Naive thymus-derived CD4-positive, alpha-beta T cell (primary cell): ENCODE results near the gene APLP1. TPM values are rescaled to one million over a fixed set of nuclear protein-coding genes. Genes with fewer than 3 reads are reported as not detected.

Experiments used
- polyA plus RNA-seq, 2 donors: library from polyadenylated mRNA; unstranded; fragments of 300-500 nt; fragmentation: Illumina TruSeq; gene quantifications; one replicate each; pipeline ENCODE4 v1.2.3, GENCODE V29; 2021
- total RNA-seq, 6 experiments: library from RNA in 5 of 6; stranded (reverse) in 5 of 6; gene quantifications; 1 replicate in 5 of 6; 2 replicates in 1 of 6; pipeline ENCODE4 v1.2.3 and lab custom pipeline; 2021 to 2026

Gene APLP1
- total and polyA plus RNA-seq, 7 experiments from 2014 or later, result 2.4 TPM; not detected in 6

Other genes starting within 250 kb of the APLP1 start
- gene RBM42, start 239.5 kb upstream of the APLP1 start, total RNA-seq, result 10 to 100 TPM; 39.0 to 98.2 (median 51.3) TPM
- gene RBM42, start 239.5 kb upstream of the APLP1 start, polyA plus RNA-seq, result 10 to 100 TPM; 48.7 to 49.8 TPM
- under 1 TPM in 3 of 5 experiments, not detected in 2; 0.56 to 0.71 (median 0.70) TPM for gene ETV2, start 226.8 kb upstream of the APLP1 start, total RNA-seq
- under 1 TPM; 0.61 to 0.89 TPM for gene ETV2, start 226.8 kb upstream of the APLP1 start, polyA plus RNA-seq
- 100 to 1,000 TPM; 172 to 464 (median 232) TPM for gene COX6B1, start 220.3 kb upstream of the APLP1 start, total RNA-seq
- 100 to 1,000 TPM; 819 to 873 TPM for gene COX6B1, start 220.3 kb upstream of the APLP1 start, polyA plus RNA-seq
- gene UPK1A, start 202.1 kb upstream of the APLP1 start, total RNA-seq, result 1 to 10 TPM in 1 of 5 experiments, under 1 TPM in 1, not detected in 3; 0.41 to 1.3 TPM
- gene UPK1A, start 202.1 kb upstream of the APLP1 start, polyA plus RNA-seq, result not detected
- gene ZBTB32, start 164.0 kb upstream of the APLP1 start, total RNA-seq, result 10 to 100 TPM in 1 of 5 experiments, 1 to 10 TPM in 1, under 1 TPM in 2, not detected in 1; 0.35 to 41.6 (median 1.0) TPM
- gene ZBTB32, start 164.0 kb upstream of the APLP1 start, polyA plus RNA-seq, result not detected
- gene KMT2B, start 150.6 kb upstream of the APLP1 start, total RNA-seq, result 10 to 100 TPM; 64.2 to 79.8 (median 77.3) TPM
- gene KMT2B, start 150.6 kb upstream of the APLP1 start, polyA plus RNA-seq, result 1 to 10 TPM in 1 of 2 donors, under 1 TPM in 1; 0.60 to 3.2 TPM
- gene IGFLR1, start 126.1 kb upstream of the APLP1 start, total RNA-seq, result 100 to 1,000 TPM in 2 of 5 experiments, 10 to 100 TPM in 3; 61.4 to 113 (median 62.8) TPM
- gene IGFLR1, start 126.1 kb upstream of the APLP1 start, polyA plus RNA-seq, result 100 to 1,000 TPM in 1 of 2 donors, 10 to 100 TPM in 1; 99.5 to 107 TPM
- gene U2AF1L4, start 123.2 kb upstream of the APLP1 start, total RNA-seq, result 10 to 100 TPM; 33.7 to 86.8 (median 68.6) TPM
- 10 to 100 TPM; 75.7 to 89.7 TPM for gene U2AF1L4, start 123.2 kb upstream of the APLP1 start, polyA plus RNA-seq
- gene PSENEN, start 122.9 kb upstream of the APLP1 start, total RNA-seq, result 10 to 100 TPM; 20.4 to 50.9 (median 26.3) TPM
- gene PSENEN, start 122.9 kb upstream of the APLP1 start, polyA plus RNA-seq, result 10 to 100 TPM; 49.0 to 79.1 TPM
- gene LIN37, start 120.0 kb upstream of the APLP1 start, total RNA-seq, result 10 to 100 TPM in 4 of 5 experiments, 1 to 10 TPM in 1; 7.9 to 33.1 (median 18.9) TPM
- gene LIN37, start 120.0 kb upstream of the APLP1 start, polyA plus RNA-seq, result 10 to 100 TPM in 1 of 2 donors, 1 to 10 TPM in 1; 6.7 to 20.6 TPM
- gene HSPB6, start 111.5 kb upstream of the APLP1 start, total RNA-seq, result under 1 TPM in 1 of 5 experiments, not detected in 4; 0.22 TPM
- gene HSPB6, start 111.5 kb upstream of the APLP1 start, polyA plus RNA-seq, result not detected
- 10 to 100 TPM; 34.0 to 47.3 (median 39.7) TPM for gene PROSER3, start 110.4 kb upstream of the APLP1 start, total RNA-seq
- gene PROSER3, start 110.4 kb upstream of the APLP1 start, polyA plus RNA-seq, result 1 to 10 TPM; 5.4 to 6.8 TPM
- 10 to 100 TPM; 15.3 to 55.5 (median 23.4) TPM for gene ARHGAP33, start 93.0 kb upstream of the APLP1 start, total RNA-seq
- gene ARHGAP33, start 93.0 kb upstream of the APLP1 start, polyA plus RNA-seq, result 1 to 10 TPM in 1 of 2 donors, under 1 TPM in 1; 0.09 to 1.0 TPM
- not detected for gene PRODH2, start 55.7 kb upstream of the APLP1 start, total RNA-seq
- not detected for gene PRODH2, start 55.7 kb upstream of the APLP1 start, polyA plus RNA-seq
- under 1 TPM in 2 of 5 experiments, not detected in 3; 0.30 to 0.51 TPM for gene NPHS1, start 16.1 kb upstream of the APLP1 start, total RNA-seq
- gene NPHS1, start 16.1 kb upstream of the APLP1 start, polyA plus RNA-seq, result not detected
- 1 to 10 TPM in 1 of 5 experiments, under 1 TPM in 2, not detected in 2; 0.16 to 1.3 (median 0.29) TPM for gene KIRREL2, start 11.7 kb upstream of the APLP1 start, total RNA-seq
- gene KIRREL2, start 11.7 kb upstream of the APLP1 start, polyA plus RNA-seq, result not detected
- 100 to 1,000 TPM in 1 of 5 experiments, 10 to 100 TPM in 4; 47.8 to 116 (median 57.0) TPM for gene NFKBID, start 32.0 kb downstream of the APLP1 start, total RNA-seq
- gene NFKBID, start 32.0 kb downstream of the APLP1 start, polyA plus RNA-seq, result 1 to 10 TPM; 2.4 to 6.5 TPM
- gene HCST, start 34.0 kb downstream of the APLP1 start, total RNA-seq, result 100 to 1,000 TPM in 3 of 5 experiments, 10 to 100 TPM in 2; 57.4 to 117 (median 113) TPM
- 100 to 1,000 TPM; 879 to 895 TPM for gene HCST, start 34.0 kb downstream of the APLP1 start, polyA plus RNA-seq
- gene TYROBP, start 39.7 kb downstream of the APLP1 start, total RNA-seq, result 100 to 1,000 TPM in 1 of 5 experiments, 10 to 100 TPM in 3, not detected in 1; 15.1 to 428 (median 35.6) TPM
- gene TYROBP, start 39.7 kb downstream of the APLP1 start, polyA plus RNA-seq, result 1 to 10 TPM; 2.3 to 3.7 TPM
- gene LRFN3, start 67.8 kb downstream of the APLP1 start, total RNA-seq, result 10 to 100 TPM in 3 of 5 experiments, 1 to 10 TPM in 2; 5.7 to 14.9 (median 11.6) TPM
- gene LRFN3, start 67.8 kb downstream of the APLP1 start, polyA plus RNA-seq, result 1 to 10 TPM; 1.2 to 2.4 TPM
- 10 to 100 TPM in 3 of 5 experiments, 1 to 10 TPM in 2; 7.8 to 26.1 (median 17.8) TPM for gene SDHAF1, start 126.6 kb downstream of the APLP1 start, total RNA-seq
- gene SDHAF1, start 126.6 kb downstream of the APLP1 start, polyA plus RNA-seq, result 10 to 100 TPM; 29.9 to 58.1 TPM
- 1 to 10 TPM; 1.7 to 5.4 (median 3.8) TPM for gene SYNE4, start 140.2 kb downstream of the APLP1 start, total RNA-seq
- gene SYNE4, start 140.2 kb downstream of the APLP1 start, polyA plus RNA-seq, result under 1 TPM in 1 of 2 donors, not detected in 1; 0.14 TPM
- gene ALKBH6, start 145.6 kb downstream of the APLP1 start, total RNA-seq, result 10 to 100 TPM; 32.6 to 60.6 (median 49.3) TPM
- 10 to 100 TPM; 19.1 to 34.1 TPM for gene ALKBH6, start 145.6 kb downstream of the APLP1 start, polyA plus RNA-seq
- 1 to 10 TPM; 1.1 to 4.0 (median 3.0) TPM for gene CLIP3, start 164.3 kb downstream of the APLP1 start, total RNA-seq
- gene CLIP3, start 164.3 kb downstream of the APLP1 start, polyA plus RNA-seq, result 1 to 10 TPM; 3.1 to 5.2 TPM
- 1 to 10 TPM; 2.2 to 6.6 (median 6.1) TPM for gene THAP8, start 185.7 kb downstream of the APLP1 start, total RNA-seq
- 1 to 10 TPM; 4.5 to 5.4 TPM for gene THAP8, start 185.7 kb downstream of the APLP1 start, polyA plus RNA-seq
- gene WDR62, start 186.3 kb downstream of the APLP1 start, total RNA-seq, result 10 to 100 TPM in 1 of 5 experiments, 1 to 10 TPM in 4; 1.5 to 22.4 (median 2.9) TPM
- gene WDR62, start 186.3 kb downstream of the APLP1 start, polyA plus RNA-seq, result under 1 TPM; 0.07 to 0.33 TPM
- gene OVOL3, start 242.6 kb downstream of the APLP1 start, total RNA-seq, result not detected
- gene OVOL3, start 242.6 kb downstream of the APLP1 start, polyA plus RNA-seq, result not detected
- gene POLR2I, start 246.3 kb downstream of the APLP1 start, total RNA-seq, result 10 to 100 TPM; 20.9 to 56.7 (median 44.7) TPM
- gene POLR2I, start 246.3 kb downstream of the APLP1 start, polyA plus RNA-seq, result 100 to 1,000 TPM; 153 to 166 TPM
- gene TBCB, start 246.9 kb downstream of the APLP1 start, total RNA-seq, result 100 to 1,000 TPM in 4 of 5 experiments, 10 to 100 TPM in 1; 72.8 to 174 (median 119) TPM
- 100 to 1,000 TPM; 153 to 173 TPM for gene TBCB, start 246.9 kb downstream of the APLP1 start, polyA plus RNA-seq